Transverse colon (tissue), 4 donors: Measurements from ENCODE around the gene COG5. TPM values are rescaled to one million over a fixed set of nuclear protein-coding genes. Genes with fewer than 3 reads are reported as not detected.

Experiments used
- DNase-seq: peaks from one replicate; pipeline ENCODE4 v3.0.0-alpha.2; 2019
- H3K27ac ChIP-seq, 4 donors: fragments of 200-600 bp; sonication (generic); 2 replicates each; pipeline ENCODE4 v1.5.1; 2016 to 2018; ENCODE audit warnings: inconsistent platforms in 4 of 4
- H3K27me3 ChIP-seq: fragments of 200-600 bp; sonication (generic); 2 replicates; pipeline ENCODE4 v1.5.1; 2017; ENCODE audit warnings: inconsistent platforms
- H3K36me3 ChIP-seq, 4 donors: fragments of 200-600 bp; sonication (generic); 2 replicates each; pipeline ENCODE4 v1.5.1; 2017 to 2019; ENCODE audit warnings: inconsistent platforms in 4 of 4
- H3K4me1 ChIP-seq, 4 donors: fragments of 200-600 bp; sonication (generic); 2 replicates each; pipeline ENCODE4 v1.5.1; 2017 to 2020; ENCODE audit warnings: inconsistent platforms in 4 of 4
- H3K4me3 ChIP-seq, 4 donors: fragments of 200-600 bp; sonication (generic); 1 replicate in 1 of 4; 2 replicates in 3 of 4; pipeline versions ENCODE4 v1.5.1 to v1.6.1; 2017 to 2019; ENCODE audit warnings: inconsistent platforms in 4 of 4
- H3K9me3 ChIP-seq, 2 donors: fragments of 200-600 bp; sonication (generic); 2 replicates each; pipeline ENCODE4 v1.5.1; 2017 to 2019; ENCODE audit warnings: inconsistent platforms in 2 of 2
- CTCF ChIP-seq, 5 experiments: fragments of 200-600 bp in 3 of 5; fragments of 450-650 bp in 2 of 5; sonication (generic) in 3 of 5; IDR thresholded peaks; 1 replicate in 2 of 5; 2 replicates in 3 of 5; pipeline ENCODE4 v1.5.1; 2016 to 2017; ENCODE audit warnings: antibody characterized with exemption in 5 of 5, inconsistent platforms in 3 of 5, mild to moderate bottlenecking in 2 of 5, moderate library complexity in 1 of 5
- EP300 ChIP-seq: sonication (generic); formaldehyde crosslinking; IDR thresholded peaks from one replicate; pipeline ENCODE4 v1.6.1; 2017; ENCODE audit warnings: antibody characterized with exemption, low read depth
- POLR2A ChIP-seq: fragments of 450-650 bp; IDR thresholded peaks from one replicate; pipeline ENCODE4 v1.6.1; 2016; ENCODE audit warnings: antibody characterized with exemption, mild to moderate bottlenecking, moderate library complexity
- POLR2AphosphoS5 ChIP-seq, 3 donors: sonication (generic); formaldehyde crosslinking; IDR thresholded peaks; one replicate each; pipeline ENCODE4 v1.6.1; 2016; ENCODE audit warnings: antibody characterized with exemption in 3 of 3
- WGBS, 2 donors: methylation state at CpG; one replicate each; pipeline ENCODE4 v1.1.5; 2018; ENCODE audit warnings: low coverage in 1 of 2; 5-methylcytosine and 5-hydroxymethylcytosine counted together
- in situ Hi-C, 4 donors: fragments of 200-750 bp; cut with MboI; loops; one replicate each; pipeline versions ENCODE4 v1.15.0 to v1.15.1; 2017; ENCODE audit warnings: low sequenced_read_pairs in 3 of 4, low pct_ligation_motif_present in 1 of 4, low pct_unique_long_range_greater_than_20kb in 1 of 4
- intact Hi-C: fragments of 100-400 bp; cut with DNase I; formaldehyde crosslinking; loops from one replicate; pipeline ENCODE4 v1.15.1; 2023; ENCODE audit warnings: low total_unique reads
- total RNA-seq, 4 donors: library from RNA; depleted of rRNA; stranded (reverse); fragments of >200 nt; gene quantifications; one replicate each; pipeline ENCODE4 v1.1.0, GENCODE V29; 2016

The COG5 gene
- total RNA-seq, 4 donors from 2014 or later: 15.7 to 48.2 (median 35.7) TPM

GRCh38 chr7:107428642-107429041, 135.1 kb downstream of the COG5 start:
- TF ChIP-seq POLR2A (no peak), CTCF (IDR thresholded peaks at IDR 0.05) (no peak), EP300 (no peak), POLR2AphosphoS5 (IDR thresholded peaks at IDR 0.05) (no peak)
- no peaks in the 10 kb centered on the region for H3K27me3 ChIP-seq
- DNase-seq: no peak
- no peaks in the 10 kb centered on the region for H3K9me3 ChIP-seq
- no peaks in the 10 kb centered on the region for H3K36me3 ChIP-seq
- intact Hi-C loops (no loop called here), in situ Hi-C loops (no loop called here)
- no peaks in the 10 kb centered on the region for H3K4me1 ChIP-seq
- H3K4me3 ChIP-seq: no peak overlapping the region
- no peak overlapping the region for H3K27ac ChIP-seq
- 92 to 100% methylated on average over 1 of the region's 1 CpG for WGBS, 2 donors

GRCh38 chr7:107427462-107427861, 136.3 kb downstream of the COG5 start:
- Histone ChIP-seq H3K27me3 (no peaks in the 10 kb centered on the region), H3K27ac (no peak overlapping the region), H3K4me3 (no peak overlapping the region), H3K4me1 (no peaks in the 10 kb centered on the region), H3K9me3 (no peaks in the 10 kb centered on the region), H3K36me3 (no peaks in the 10 kb centered on the region)
- in situ Hi-C loops: no loop called here
- 91% methylated on average over 5 of the region's 5 CpGs; no CpG with 5 or more reads in 1 of the 2 donors for WGBS, 2 donors
- intact Hi-C loops: no loop called here
- no peak for DNase-seq
- no peak for TF ChIP-seq EP300
- no peak for TF ChIP-seq CTCF (IDR thresholded peaks at IDR 0.05)
- no peak for TF ChIP-seq POLR2AphosphoS5 (IDR thresholded peaks at IDR 0.05)
- TF ChIP-seq POLR2A: no peak

DNA sequence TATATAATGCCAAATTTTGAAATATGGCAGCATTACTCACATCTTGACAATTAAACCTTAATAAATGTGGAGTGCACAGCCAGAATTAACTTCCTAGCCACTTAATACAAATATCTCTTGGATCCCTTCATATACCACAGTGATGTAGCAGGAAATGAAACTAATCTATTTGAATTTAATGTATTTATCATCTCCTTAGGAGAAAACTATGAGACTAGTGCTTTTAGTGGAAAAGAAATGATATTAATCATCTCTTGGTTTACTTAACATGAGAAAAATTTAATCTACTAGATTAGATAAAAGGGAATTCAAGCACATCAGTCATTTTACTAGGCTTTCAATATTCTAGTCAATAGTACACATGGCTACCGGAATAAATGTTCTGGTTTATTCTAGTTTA, 149.5 kb downstream of the COG5 start:
- H3K36me3 ChIP-seq: peaks cover 0 to 10% (median 3%) of the 10 kb centered on the region in 4 donors
- intact Hi-C loops: no loop called here
- no peak overlapping the region for H3K4me3 ChIP-seq
- in situ Hi-C loops: no loop called here
- no peaks in the 10 kb centered on the region for H3K27me3 ChIP-seq
- TF ChIP-seq POLR2A (no peak), CTCF (IDR thresholded peaks at IDR 0.05) (no peak), POLR2AphosphoS5 (IDR thresholded peaks at IDR 0.05) (no peak)
- no peaks in the 10 kb centered on the region for H3K4me1 ChIP-seq
- no peak for DNase-seq
- no peak overlapping the region for H3K27ac ChIP-seq
- 98 to 100% methylated on average over 1 of the region's 1 CpG for WGBS, 2 donors
- no peaks in the 10 kb centered on the region for H3K9me3 ChIP-seq

DNA sequence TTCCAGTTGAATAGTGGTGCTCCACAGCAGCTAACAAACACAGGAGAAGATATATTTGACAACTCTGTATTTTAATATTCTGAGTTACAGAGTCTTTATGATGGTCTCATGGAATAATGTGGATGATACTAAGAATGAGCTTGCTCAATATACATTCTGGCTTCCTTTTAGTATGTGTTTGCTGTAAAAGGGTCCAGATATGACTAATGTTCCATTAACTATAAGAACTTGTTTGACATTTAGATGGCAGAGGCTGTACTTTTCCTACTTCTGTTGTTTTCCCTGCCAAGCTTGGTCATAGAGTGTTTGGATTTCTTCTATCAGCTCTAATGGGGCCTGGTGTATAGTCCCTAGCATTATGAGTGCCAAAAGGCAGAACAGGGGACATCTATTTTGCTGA, 155.4 kb downstream of the COG5 start:
- in situ Hi-C loops (no loop called here), intact Hi-C loops (no loop called here)
- no peak overlapping the region for H3K4me3 ChIP-seq
- no peak for TF ChIP-seq POLR2AphosphoS5 (IDR thresholded peaks at IDR 0.05)
- TF ChIP-seq EP300: no peak
- TF ChIP-seq CTCF (IDR thresholded peaks at IDR 0.05): no peak
- TF ChIP-seq POLR2A: no peak
- H3K4me1 ChIP-seq: peaks cover 0 to 5% (median 0%) of the 10 kb centered on the region in 4 donors
- no peak for DNase-seq
- peaks cover 0 to 10% (median 3%) of the 10 kb centered on the region in 4 donors for H3K36me3 ChIP-seq
- H3K9me3 ChIP-seq: no peaks in the 10 kb centered on the region
- no peaks in the 10 kb centered on the region for H3K27me3 ChIP-seq
- no peak overlapping the region for H3K27ac ChIP-seq
